GM21423 (cell line): Measurements from ENCODE around the gene SQSTM1.
A peak's percentile ranks its signal among the peaks of the same experiment; 100 is the strongest.
"Not testable (repeated sequence)": the region's sequence is repeated elsewhere in the genome, so short reads cannot be mapped to it uniquely, and the experiment has no call there.

Experiments used
- ATAC-seq: cut with Tn5 transposase; IDR thresholded peaks from one replicate; pipeline ENCODE4 v1.9.1; 2021; ENCODE audit warnings: mild to moderate bottlenecking, moderate library complexity; ENCODE audit not compliant: unreplicated experiment

SQSTM1 gene

DNA sequence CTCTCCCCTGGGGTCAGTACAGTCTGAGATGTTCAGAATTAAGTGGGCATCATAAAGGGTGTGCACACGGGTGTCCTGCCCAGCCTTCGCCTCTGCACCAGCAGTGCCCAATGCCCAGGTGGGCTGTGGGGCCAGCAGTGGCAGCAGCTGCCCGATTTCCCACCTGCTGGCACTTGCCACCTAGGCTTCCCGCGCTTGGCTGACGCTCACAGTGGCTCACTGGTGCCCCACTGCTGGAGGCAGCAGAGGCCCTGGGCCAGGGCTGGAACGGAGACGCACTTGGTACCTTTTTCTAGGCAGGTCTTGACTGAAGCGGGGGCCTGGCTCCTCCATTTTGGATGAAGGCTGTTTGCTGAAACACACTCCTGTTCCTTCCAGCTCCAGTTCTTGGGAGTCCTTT is 20.9 kb downstream of the SQSTM1 start:
- no peak for ATAC-seq

DNA sequence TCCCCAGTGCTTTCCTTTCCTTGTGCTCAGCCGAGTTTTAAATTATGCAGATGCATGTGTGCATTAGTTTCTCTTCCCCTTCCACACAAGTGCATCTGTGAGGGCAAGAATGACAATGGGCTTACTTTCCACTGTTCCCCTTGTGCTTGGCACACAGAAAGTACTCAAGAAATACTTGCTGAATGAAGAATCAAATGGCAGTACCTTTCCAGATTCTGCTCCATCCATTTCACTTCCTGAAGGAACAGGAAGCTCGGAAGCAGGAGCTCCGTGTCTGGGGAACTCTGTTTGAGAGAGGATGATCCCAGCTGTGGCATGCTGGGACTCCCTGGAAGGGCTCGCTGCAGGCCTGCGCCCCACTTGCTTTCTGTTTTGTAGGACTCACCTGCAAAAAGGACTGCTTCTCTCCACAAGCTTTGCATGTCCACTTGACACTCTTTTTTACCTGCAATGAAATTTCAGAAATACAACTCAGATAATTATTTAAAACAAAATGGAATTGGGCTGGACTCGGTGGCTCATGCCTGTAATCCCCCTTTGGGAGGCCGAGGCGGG is 32.4 kb downstream of the SQSTM1 start:
- peak; percentile 80 for ATAC-seq

DNA sequence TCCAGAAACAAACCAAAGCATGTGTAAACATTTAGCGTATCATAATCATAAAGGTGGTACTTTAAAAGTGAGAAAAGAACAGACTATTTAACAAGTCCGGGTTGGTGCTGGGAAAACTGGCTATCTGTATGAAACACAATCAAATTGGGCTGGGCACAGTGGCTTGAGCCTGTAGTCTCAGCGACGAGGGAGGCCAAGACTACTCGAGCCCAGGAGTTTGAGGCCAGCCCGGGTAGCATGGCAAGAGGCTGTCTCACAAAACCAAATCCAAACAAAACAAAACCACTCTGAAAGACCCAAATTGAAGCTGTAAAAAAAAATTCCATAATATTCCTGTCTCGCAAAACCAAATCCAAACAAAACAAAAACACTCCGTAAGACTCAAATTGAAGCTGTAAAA is 33.7 kb downstream of the SQSTM1 start:
- no peak for ATAC-seq

DNA sequence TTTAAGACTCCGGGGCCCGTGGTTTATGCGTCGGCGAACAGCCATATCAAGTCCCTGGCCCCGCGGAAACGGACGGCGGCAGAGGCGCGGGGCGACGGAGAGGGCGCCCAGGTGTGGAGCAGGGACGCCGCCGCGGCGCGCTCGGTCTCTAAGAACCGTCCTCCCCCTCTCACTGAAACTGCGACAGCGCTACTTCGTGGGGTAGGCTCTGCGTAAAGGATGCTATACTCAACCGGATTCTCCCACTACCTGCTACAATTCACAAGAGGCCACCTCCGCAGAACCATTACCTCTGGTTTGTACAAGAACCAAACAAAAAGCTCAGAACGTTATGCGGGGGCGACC is 37.5 kb downstream of the SQSTM1 start:
- peak; percentile 30 for ATAC-seq

DNA sequence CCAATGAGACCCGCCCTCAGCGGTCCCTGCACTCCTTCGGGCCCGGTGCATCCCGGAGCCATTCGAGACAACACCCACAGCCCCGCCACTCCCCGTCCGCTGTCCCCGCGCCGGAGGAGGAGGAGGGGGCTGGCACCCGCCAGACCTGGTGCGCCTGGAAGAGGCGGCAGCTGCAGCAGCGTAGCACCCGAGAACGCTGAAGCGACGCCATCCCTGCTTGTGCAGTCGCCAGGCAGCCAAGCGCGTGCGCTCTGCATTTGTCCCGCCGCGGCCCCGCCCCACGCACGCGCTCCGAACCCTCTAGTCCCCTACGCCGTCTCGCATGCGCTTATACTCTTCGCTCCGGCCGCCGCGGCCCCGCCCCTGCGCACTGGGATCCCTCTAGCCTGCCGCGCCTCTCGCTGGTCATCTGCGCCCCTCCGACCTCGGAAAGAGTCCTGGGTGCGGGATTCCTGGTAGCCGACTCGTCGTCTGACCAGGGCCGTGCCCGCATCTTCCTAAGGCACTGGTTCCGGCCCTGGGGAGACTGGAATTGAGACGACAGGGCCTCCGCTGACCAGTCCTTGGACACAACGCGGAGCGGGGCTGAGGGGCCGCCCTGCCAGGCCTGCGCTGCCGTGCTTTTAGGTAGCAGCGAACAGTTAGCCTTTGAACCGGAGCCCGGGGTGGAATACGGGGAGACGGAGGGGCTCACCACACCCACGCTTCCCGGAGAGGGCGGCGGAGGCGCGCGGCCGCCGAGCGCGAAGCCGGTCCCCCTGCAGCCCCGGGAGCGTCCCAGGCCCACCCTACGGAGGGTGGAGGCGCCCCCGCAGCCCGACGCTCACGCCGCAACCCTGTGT is 38.1 kb downstream of the SQSTM1 start, which contains the start of gene MRNIP:
TSS of gene MRNIP (minus strand) at position 232 of the 842 bp plus-strand sequence. CDS start at position 211, 21 bp downstream.
- peak; percentile 94 for ATAC-seq

DNA sequence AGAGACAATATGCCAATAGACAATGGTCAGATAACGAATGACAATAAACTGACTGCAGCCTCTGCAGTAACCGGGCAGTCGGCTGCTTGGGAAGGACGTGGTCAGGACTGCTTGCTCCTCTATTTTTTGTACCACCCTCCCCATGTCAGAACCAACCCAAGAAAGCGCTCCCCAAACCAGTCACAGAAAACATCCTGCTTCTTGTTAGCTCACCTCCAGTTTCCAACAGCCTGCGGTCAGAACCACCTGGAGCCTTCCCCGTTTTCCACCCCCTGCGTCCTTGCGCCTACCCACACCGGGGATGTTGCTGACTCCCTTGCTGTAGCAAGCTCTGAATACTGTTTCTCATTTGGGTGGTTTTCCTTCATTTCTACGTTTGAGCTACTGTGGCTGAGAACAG is 39.6 kb downstream of the SQSTM1 start:
- ATAC-seq, result no peak

DNA sequence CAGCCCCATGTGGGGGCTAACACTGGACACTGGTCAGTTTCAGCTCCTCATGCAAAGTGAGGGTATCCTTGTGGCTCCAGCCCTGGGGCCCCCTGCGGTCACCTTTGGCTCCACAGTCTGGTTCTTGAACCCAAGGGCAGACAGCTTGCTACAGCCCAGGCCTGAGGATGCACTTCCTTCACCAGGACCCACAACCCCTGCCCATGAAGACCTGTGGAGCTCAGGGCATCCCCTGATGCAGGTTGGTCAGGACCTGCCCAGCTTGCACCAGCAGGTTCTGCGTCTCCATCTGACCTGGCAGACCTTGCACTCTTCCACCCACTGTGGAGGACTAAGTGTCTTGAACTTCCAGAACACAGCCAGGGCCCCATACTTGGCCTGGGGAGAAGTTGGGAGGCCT is 41.6 kb downstream of the SQSTM1 start:
- no peak for ATAC-seq

DNA sequence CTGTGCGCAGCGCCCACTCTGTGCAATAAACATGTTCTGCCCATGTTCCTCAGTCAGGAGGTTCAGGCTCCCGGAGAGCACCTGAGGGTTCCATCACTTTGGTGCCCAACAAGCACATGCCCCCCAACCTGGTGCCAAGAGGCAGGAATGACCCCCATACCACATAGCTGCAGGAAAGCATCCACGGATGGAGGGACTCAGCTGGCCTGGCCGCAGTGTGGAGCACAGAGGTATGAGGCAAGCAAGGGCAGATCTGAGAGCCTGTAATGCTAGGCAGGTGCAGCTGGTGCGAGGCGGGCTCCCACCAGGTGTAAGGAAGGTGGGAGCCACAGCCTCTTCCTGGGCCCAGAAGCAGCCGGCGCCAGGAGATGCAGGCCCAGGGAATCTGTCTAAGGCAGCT is 42.2 kb downstream of the SQSTM1 start:
- ATAC-seq, result no peak

DNA sequence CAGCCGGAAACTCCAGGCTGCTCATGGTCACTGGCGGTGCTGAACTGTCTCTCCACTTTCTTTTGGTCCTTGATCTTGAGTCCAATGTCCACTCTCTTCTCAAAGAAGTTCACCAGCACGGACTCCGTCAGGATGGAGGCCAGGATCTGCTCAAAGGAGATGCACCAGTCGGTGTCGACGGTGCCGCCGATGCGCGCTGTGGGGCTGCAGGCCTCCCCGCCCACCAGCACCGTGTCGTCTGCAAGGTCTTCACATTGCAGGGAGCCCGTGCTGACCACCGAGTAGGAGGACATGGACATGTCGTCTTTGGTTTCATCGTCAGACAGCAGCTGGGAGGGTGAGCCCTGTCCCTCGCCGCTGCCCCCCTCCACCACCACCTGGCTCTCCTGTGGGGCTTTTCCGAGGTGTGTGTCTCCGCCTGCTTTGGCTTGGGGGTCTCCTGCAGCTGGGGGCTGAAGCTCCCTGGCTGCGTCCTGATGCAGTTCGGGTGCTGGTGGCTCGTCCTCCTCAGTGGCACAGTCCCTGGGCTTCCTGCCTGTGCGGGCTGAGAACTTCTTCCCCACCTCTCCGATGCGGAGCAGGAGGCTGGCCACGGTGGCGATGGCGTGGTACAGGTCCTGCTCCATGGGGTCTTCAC is 42.9 kb downstream of the SQSTM1 start:
- ATAC-seq, result no peak

DNA sequence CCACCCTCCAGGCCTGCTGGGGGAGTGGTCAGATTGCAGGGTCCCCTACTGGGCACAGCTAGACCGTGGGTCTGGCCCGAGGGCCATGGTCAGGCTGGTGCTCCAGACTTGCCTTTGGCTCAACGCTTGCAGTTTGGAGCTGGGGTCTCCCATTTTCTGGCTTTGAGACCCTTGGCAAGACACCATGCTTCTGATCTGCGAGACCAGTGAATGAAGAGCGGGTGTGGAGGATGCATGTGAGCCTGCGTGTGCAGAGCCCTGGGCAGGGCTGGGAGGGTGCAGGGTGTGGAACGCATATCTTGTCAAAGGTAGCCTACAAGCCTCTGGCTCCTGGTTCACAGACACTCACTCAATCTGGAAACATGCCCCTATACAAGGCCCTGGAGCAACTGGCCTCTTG is 44.0 kb downstream of the SQSTM1 start:
- ATAC-seq, result no peak

DNA sequence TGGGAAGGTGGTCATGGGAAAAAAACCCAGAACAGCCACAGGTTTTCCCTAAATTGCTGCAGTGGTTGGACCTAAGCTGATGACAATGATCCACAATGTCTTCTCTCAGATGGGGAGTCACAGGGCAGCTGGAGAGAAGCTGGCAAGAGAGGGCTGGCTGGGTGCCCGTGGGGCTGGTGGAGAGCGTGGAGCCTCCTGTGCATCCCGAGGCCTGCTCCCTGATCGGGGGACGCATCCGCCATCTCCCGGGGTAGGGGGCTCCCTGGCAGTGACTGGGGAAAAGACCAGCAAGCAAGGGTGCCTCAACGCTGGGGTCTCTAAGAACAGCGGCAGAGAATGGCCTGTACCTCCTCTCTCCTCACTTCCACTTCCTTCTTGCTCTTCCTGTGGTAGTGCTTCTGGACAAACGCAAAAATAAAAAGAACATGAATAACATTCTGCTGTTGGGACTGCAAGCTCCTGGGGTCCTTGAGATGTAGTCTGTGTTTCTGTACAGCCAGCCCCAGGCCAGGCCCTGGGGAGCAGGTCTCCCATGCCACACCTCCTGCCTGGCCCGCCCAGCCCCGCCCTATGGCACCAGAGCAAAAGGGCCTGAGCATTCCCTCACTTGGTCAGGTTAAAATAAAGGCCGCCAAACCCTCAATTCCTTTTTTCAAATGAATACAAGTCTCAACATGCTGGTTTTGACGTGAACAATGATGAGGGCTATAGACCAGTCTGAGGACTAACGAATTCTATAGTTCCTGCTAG is 45.0 kb downstream of the SQSTM1 start:
- ATAC-seq, result no peak

DNA sequence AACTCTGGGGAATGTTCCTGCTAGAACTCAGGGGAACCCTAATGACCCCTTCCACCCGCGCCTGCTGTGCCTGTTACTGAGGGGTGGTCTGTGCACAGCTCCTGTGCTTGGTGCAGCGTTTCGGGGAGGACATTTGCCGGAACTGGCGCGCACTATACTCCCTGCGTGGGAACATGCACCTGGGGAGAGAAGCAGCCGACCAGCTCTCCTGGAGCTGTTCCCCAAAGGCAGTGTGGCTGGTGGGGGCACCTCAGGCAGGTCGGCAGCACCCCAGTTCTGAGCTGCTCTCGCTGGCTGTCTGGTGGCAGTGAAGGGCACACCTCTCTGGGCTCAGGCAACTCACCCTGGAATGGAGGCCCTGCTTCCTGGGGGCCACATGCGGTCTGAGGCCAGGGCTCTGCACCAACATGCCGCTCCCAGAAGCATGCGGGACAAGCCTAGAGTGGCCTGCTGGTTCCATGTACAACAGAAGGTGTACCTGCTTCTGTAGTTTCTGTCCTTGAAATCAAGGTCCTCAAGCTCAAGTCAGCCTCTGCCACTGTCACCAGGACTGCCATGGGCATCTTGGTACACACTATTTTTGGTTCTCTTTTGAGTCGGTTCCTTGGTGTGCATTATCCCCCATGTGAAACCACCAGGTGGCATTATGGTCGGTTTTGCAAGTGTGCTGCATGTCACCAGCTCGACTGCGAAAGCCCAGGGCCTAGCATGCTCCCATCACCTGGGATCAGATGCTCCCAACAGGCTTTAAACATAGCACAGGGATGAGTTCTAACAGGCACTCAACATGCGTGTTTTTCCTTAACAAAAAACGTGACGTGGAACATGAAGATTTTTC is 45.8 kb downstream of the SQSTM1 start:
- no peak for ATAC-seq

DNA sequence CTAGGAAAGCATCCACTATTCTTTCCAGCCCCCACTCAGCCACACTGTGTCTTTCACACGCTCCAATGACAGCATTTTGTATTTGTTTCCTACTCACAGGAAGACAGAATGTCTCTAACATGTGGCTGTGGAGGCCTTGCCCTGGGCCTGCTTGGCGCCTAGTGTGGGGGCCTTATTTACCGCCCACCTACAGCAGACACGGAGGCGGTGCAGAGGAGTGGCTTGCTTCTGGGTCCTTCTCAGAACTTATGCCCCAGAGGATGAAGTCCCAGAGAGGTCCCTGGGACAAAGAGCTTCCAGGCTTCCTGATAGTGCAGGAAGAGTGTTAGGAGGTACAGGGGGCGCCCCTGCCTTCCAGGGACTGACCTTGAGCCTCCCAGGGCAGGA is 46.4 kb downstream of the SQSTM1 start:
- no peak for ATAC-seq

DNA sequence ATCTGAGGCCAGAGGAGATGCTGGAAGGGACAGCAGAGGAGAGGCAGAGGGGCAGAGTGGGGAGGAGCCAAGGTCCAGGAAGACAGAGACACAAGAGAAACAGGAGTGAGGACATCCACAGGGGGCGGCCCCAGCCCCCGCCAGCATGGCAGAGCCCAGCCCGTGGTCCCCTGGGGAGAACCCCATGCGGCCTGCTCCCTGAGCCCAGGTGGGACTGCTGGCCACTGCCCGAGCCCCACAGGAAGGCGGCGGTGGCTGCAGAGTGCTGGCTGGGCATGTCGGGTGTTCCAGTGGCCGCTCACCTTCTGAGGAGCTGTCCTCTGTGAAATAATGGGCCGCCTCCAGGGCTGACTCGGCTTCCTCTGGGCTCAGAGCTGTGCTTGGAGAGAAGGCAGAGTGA is 46.8 kb downstream of the SQSTM1 start:
- no peak for ATAC-seq

DNA sequence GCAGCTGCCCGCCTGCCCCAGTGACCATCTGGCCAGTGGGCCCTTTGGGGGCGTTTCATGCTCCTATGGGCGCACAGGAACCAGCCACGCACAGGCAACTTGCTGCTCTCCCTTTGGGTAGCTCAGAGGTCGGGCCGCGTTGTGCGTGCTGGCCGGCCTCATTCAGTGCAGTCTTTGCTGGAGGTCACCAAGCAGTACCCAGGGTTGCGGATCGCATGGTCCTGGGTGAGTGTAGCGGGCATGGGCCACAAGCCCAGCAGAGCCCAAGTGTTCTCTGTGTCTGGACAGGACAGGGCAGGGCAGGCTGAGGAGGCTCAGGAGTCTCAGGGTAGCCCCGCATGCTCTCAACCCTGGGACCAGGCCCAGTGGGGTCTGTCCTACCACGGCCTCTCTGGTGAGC is 47.8 kb downstream of the SQSTM1 start:
- no peak for ATAC-seq

DNA sequence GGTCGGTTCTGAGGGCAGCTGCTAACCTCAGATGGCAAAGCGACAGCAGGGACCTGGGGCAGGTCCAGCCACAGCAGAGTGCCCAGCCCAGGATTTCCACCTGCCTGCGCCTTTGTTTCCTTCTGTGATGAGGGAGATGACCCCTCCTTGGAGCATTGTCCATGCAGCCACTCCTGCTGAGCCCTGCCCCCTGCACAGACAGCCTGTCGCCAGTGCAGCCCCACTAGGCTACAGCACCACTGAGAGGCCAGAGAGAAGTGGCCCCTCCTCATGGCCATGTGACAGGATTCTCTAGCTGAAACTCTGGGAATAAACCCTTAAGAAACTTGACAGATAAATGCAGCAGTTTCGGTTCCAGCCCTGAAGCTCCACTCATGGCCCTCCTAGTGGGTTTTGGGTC is 48.4 kb downstream of the SQSTM1 start:
- no peak for ATAC-seq

DNA sequence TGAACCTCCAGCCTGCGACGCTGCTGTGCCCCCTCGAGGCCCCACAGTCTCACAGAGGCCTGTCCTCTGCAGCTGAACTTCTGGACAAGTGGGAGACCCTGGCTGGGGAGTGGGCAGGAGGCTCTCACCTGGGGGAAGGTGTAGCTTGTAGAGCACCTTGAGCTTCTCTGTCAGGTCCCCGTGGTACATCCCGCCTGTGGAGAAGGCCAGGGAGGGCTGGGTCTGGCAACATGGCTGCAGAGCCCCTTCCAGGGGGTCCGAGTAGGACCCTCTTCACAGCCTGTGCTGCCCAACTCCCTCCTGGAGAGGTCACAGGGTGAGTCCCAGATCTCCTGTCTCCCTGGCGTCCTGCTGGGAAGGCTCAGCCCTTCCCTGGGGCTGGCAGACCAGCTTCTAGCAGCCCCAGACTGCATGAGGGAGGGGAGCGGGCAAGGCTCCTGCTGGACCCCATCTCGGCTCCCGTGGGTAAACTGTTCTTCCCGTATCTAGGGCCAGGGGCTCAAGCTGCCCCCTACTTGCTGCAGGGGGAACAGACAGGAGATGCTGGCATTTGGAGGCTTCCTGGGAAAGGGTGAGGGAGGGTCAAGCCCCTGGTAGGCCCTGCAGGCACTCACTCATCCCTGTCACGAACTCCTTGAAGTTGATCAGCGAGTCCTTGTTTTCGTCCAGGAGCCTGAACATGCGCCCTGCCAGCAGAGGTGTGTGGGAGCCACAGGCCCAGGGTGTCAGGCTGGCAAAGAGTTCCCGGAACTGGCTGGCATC is 49.1 kb downstream of the SQSTM1 start:
- no peak for ATAC-seq

DNA sequence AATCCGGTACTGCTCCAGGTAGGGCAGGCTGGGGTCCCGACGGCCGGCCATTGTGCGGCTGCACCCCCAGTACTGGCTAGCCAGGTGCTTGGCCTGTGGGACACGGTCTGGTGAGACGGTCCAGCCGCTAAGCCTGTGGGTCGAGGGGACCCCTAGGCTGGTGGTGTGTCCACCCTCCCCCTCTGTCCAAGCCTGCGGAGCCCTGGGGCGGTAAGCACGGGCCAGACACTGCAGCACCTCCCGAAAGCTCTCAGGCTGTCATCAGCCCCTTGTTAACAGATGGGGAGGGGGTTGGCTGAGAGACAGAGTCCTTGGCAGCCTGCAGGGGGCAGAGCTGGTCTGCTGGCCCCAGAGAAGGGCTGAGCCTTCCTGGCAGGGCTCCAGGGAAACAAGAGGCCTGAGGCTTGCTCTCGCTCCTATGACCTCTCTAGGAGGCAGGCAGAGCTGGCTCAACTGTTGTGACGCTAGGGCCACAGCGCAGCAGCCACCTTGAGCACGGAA is 49.7 kb downstream of the SQSTM1 start:
- ATAC-seq, result no peak

DNA sequence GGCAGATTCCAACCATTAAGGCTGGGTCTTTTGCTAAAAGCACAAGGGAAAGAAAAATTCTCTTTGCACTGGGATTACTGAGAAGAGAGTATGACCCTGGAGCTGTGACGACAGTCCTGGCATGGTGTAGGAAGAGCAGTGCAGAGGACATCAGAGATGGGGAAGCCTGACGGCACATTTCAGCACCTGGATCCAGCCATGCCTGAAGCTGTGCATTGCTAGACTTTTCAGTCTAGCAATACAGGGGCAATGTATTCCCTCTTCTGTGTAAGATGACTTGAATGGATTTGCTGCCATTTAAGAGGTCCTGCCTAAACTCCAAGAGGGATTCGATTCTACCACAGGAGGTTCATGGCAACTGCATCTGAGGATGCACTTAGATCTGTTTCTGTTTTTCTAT is 50.2 kb downstream of the SQSTM1 start:
- no peak for ATAC-seq

DNA sequence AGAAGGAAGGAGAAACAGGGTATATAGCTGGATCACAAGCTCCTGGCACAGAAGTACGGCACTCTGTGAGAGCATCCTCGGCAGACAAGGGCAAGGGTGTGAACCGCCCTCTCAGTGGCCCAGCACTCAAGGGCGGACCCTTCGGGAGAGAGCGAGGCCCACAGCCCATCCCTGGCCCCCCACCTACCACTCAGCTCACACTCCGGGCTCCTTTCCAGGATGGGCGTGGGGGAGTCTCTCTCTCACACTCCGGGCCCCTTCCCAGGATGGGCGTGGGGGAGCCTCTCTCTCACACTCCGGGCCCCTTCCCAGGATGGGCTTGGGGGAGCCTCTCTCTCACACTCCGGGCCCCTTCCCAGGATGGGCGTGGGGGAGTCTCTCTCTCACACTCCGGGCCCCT is 50.8 kb downstream of the SQSTM1 start:
- not testable (repeated sequence) for ATAC-seq
